HUES48 (cell line): ENCODE measurements around the gene CPEB3.

Experiments
- H3K27ac ChIP-seq: one replicate; pipeline ENCODE4 v1.7.0; 2013; ENCODE audit warnings: low read depth, low read length, inconsistent platforms
- H3K27me3 ChIP-seq: 2 replicates; pipeline ENCODE4 v1.6.1; 2013; ENCODE audit warnings: mild to moderate bottlenecking, low read length; ENCODE audit not compliant: control insufficient read depth, insufficient read depth
- H3K36me3 ChIP-seq: 2 replicates; pipeline ENCODE4 v1.6.1; 2013; ENCODE audit warnings: low read length; ENCODE audit not compliant: control insufficient read depth, insufficient read depth
- H3K4me1 ChIP-seq: 2 replicates; pipeline ENCODE4 v1.6.1; 2013; ENCODE audit warnings: mild to moderate bottlenecking, low read length; ENCODE audit not compliant: control insufficient read depth, insufficient read depth
- H3K4me3 ChIP-seq: 2 replicates; pipeline ENCODE4 v1.5.1; 2013; ENCODE audit warnings: mild to moderate bottlenecking, low read depth, low read length
- H3K9ac ChIP-seq: 2 replicates; pipeline ENCODE4 v1.6.1; 2013; ENCODE audit warnings: mild to moderate bottlenecking, low read depth, low read length, moderate library complexity
- H3K9me3 ChIP-seq: 2 replicates; pipeline ENCODE4 v1.6.1; 2013; ENCODE audit warnings: low read length; ENCODE audit not compliant: control insufficient read depth, insufficient read depth

The CPEB3 gene

GRCh38 chr10:92102601-92103213, 188.2 kb downstream of the CPEB3 start:
- no peaks in the 10 kb centered on the region for H3K27me3 ChIP-seq
- peaks cover 7% of the 10 kb centered on the region for H3K4me1 ChIP-seq
- H3K9ac ChIP-seq = no peak overlapping the region
- no peak overlapping the region for H3K27ac ChIP-seq
- no peaks in the 10 kb centered on the region for H3K9me3 ChIP-seq
- no peak overlapping the region for H3K4me3 ChIP-seq
- no peaks in the 10 kb centered on the region for H3K36me3 ChIP-seq

- Histone ChIP-seq H3K36me3 (no peaks in the 10 kb centered on the region), H3K4me1 (peaks cover 19% of the 10 kb centered on the region), H3K4me3 (no peak overlapping the region), H3K27me3 (no peaks in the 10 kb centered on the region), H3K27ac (no peak overlapping the region), H3K9ac (no peak overlapping the region), H3K9me3 (no peaks in the 10 kb centered on the region)
These were observed 195.9 kb downstream of the CPEB3 start for GRCh38 chr10:92094960-92095359.

DNA sequence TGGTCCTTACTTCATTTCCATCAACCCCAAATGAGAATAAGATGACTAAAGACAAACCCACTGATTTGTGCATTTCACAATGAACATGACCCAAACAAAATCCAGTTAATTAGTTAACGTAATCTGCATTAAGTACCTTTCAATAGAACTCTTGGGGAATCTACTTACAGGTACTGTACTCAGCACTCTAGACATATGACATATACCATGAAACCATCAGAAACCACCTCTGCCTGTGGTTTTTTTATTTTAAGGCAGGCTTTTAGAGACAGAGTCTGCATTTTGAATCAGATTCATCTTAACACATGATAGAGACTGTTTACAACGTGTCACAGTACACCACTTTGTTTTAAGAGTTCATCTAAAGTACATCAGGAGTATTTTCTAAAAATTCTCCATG, 198.9 kb downstream of the CPEB3 start:
- H3K9me3 ChIP-seq = no peaks in the 10 kb centered on the region
- H3K36me3 ChIP-seq = no peaks in the 10 kb centered on the region
- H3K27ac ChIP-seq = peak overlapping the region; percentile 44
- no peak overlapping the region for H3K4me3 ChIP-seq
- H3K27me3 ChIP-seq = no peaks in the 10 kb centered on the region
- H3K9ac ChIP-seq = no peak overlapping the region
- peaks cover 25% of the 10 kb centered on the region for H3K4me1 ChIP-seq

DNA sequence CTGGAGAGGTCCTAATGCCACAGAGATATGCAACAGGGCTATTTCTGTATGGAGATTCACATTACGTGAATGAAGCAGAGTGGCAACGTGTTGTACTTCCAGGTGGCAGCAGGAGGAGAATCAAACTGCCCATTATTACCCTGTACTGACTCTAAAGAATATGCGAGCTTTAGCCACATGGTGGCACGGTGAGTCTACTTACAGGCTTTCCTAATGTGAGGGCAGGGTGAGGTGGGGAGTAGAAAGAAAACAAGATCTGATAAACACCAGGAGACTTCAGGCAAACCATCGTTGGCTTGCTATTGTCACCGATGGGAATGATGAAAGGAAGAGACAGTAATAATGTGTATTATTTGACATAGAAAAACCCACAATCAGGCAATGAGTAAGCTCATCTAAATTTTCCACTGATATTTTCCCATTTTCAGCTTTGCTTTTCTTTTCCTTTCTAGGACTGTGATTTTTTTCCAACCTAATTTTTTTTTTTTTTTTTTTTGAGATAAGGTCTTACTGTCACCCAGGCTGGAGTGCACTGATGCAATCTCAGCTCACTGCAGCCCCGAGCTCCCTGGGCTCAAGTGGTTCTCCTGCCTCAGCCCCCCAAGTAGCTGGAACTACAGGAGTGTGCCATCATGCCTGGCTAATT, 203.0 kb downstream of the CPEB3 start:
- no peaks in the 10 kb centered on the region for H3K36me3 ChIP-seq
- H3K4me1 ChIP-seq = peaks cover 20% of the 10 kb centered on the region
- H3K27ac ChIP-seq = no peak overlapping the region
- H3K4me3 ChIP-seq = no peak overlapping the region
- H3K9ac ChIP-seq = no peak overlapping the region
- H3K9me3 ChIP-seq = no peaks in the 10 kb centered on the region
- H3K27me3 ChIP-seq = no peaks in the 10 kb centered on the region

DNA sequence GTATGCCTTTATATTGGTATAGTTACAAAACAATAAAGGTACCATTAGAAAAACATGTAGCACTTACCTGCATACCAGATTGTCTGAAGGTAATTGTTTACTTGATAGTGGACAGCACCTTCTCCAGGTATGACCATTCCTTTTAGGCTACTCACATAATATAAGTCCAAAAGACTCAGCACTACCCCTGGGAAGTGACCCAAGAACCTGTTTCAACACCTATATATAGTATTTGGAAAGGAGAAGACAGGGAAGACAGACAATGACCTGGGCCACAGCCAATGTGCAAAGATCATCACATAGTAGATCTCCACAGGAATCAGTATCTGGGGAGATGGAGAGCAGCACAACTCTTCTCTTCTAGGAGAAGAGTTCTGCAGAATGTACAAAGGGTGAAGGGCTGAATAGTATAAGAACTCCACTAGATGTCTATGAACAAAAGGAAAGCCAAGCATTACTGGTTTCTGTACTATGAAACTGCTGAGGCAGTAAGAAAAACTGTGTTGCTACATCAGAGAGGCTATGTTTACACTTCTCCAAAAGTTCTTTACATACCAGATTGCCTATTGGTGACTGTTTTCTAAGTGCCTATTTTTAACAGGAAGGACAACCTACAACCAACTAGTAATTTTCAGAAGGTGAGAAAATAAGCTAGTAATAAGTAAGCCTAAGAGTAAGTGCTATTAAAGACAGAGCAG, 208.1 kb downstream of the CPEB3 start:
- Histone ChIP-seq H3K4me3 (no peak overlapping the region), H3K9ac (no peak overlapping the region)

DNA sequence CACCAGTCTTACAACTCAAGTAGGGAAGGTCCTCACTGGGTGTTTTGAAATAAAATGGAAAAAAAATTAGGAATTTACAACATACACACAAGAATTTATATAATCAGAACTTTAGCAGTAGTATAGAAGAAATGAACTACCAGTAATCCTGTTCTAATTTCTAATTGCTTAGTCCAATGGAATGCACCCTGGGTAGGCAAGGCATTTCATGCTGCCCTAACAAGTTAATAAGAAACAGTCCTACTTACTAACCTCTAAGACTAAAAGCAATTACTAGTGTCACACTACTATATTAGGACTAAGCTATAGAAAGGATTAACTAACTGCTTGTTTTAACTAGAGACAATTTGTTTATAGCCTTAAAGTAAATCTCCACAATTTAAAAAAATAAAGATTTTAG, 209.2 kb downstream of the CPEB3 start:
- Histone ChIP-seq H3K36me3 (no peaks in the 10 kb centered on the region), H3K4me1 (no peaks in the 10 kb centered on the region), H3K9me3 (no peaks in the 10 kb centered on the region), H3K4me3 (no peak overlapping the region), H3K27ac (no peak overlapping the region), H3K9ac (no peak overlapping the region), H3K27me3 (no peaks in the 10 kb centered on the region)

More for the DNA sequence above, 208.1 kb downstream of the CPEB3 start:
- Histone ChIP-seq H3K36me3 (no peaks in the 10 kb centered on the region), H3K4me1 (no peaks in the 10 kb centered on the region), H3K27me3 (no peaks in the 10 kb centered on the region), H3K9me3 (no peaks in the 10 kb centered on the region), H3K27ac (no peak overlapping the region)

DNA sequence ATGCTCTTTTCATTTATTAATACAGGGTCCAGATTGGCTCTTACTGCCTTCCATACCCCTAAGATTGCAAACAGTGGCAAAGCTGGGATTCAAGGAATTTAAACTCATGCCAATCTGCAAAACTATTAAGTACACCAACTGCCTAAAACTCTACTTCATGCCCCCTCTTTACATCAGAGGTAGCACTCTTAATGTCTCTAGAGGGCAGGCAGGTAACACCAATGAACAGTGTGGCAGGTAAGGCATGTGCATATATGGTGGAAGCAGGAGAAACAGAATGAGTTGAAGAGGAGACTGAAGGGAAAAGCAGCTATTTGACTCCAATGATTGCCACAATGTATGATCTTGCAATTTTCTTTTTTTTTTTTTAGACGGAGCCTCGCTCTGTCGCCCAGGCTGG, 210.6 kb downstream of the CPEB3 start:
- Histone ChIP-seq H3K9ac (no peak overlapping the region), H3K36me3 (no peaks in the 10 kb centered on the region), H3K27ac (no peak overlapping the region), H3K27me3 (no peaks in the 10 kb centered on the region), H3K4me3 (no peak overlapping the region), H3K4me1 (no peaks in the 10 kb centered on the region), H3K9me3 (no peaks in the 10 kb centered on the region)

DNA sequence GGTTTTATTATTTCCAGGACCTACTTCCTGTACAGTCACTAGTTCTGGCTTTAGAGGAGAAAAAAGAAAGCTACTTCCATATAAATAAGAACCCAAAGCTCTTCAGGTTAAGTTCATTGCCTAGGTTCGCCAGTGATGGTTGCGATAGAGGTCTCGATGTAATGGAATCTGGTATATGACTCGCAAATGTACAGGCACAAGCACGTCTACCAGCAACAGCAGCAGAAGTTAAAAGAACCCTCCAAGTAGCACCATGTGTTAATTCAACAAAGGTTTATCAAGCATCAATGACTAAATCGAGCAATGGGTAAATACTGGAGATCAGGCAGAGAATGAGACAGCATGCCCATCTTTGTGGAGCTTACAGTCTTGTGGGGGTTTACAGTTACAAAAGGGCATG, 211.9 kb downstream of the CPEB3 start:
- Histone ChIP-seq H3K27ac (no peak overlapping the region), H3K9ac (no peak overlapping the region), H3K36me3 (no peaks in the 10 kb centered on the region), H3K9me3 (no peaks in the 10 kb centered on the region), H3K27me3 (no peaks in the 10 kb centered on the region), H3K4me1 (no peaks in the 10 kb centered on the region), H3K4me3 (no peak overlapping the region)

GRCh38 chr10:92076722-92077121, 214.2 kb downstream of the CPEB3 start:
- Histone ChIP-seq H3K4me1 (no peaks in the 10 kb centered on the region), H3K9ac (no peak overlapping the region), H3K36me3 (no peaks in the 10 kb centered on the region), H3K4me3 (no peak overlapping the region), H3K27me3 (no peaks in the 10 kb centered on the region), H3K9me3 (no peaks in the 10 kb centered on the region), H3K27ac (no peak overlapping the region)

DNA sequence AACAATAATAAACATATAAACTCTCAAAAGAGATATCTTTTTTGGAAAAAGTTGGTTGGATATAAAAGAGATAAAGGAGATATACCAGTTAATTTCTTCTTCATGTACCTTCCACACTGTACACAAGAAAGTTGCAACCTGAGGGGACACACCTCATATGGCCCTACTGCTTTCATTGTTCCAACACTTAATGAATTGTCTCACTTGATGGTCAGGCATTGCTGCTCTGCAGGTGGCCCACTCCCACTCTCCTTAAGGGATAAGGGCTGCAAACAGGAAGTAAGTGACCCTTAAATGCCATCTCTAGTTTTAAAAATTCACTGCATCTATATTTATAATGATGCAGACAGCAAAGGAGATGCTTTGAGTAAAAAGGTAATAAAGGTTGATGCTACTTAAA, 215.0 kb downstream of the CPEB3 start:
- H3K27me3 ChIP-seq = no peaks in the 10 kb centered on the region
- no peaks in the 10 kb centered on the region for H3K4me1 ChIP-seq
- H3K9ac ChIP-seq = no peak overlapping the region
- no peaks in the 10 kb centered on the region for H3K9me3 ChIP-seq
- H3K27ac ChIP-seq = no peak overlapping the region
- H3K4me3 ChIP-seq = no peak overlapping the region
- no peaks in the 10 kb centered on the region for H3K36me3 ChIP-seq

DNA sequence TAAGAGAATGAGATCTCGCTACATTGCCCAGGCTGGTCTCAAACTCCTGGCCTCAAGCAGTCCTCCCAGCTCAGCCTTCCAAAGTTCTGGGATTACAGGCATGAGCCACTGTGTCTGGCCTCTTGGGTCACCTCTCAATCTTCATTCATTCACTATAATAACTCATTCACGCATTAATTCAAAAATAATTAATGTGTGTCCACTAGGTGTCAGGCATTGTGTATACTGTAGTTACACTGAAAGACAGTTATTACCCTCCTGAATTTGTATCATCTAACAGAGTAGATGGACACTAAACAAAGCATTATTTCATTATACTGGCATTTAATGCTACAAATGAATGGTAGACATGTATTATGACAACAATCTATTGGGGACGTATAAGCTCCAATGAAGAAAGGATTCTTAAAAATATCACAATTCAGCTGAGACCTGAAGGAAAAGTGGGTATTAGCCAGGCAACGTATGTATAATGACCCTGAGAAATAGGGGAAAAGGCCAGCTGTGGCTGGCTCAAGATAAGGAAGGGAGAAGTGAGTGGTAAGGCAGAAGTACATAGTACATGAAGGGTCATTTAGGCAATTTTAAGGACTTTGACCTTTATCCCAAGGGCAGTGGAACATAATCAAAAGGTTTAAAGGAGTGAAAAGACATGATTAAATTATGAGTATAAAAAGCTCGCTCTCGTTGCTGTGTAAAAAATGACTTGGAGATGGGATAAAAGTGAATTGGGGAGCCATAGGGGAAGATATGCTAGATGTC, 216.6 kb downstream of the CPEB3 start:
- H3K9me3 ChIP-seq = no peaks in the 10 kb centered on the region
- no peaks in the 10 kb centered on the region for H3K36me3 ChIP-seq
- no peak overlapping the region for H3K9ac ChIP-seq

More for the DNA sequence above, 216.6 kb downstream of the CPEB3 start:
- Histone ChIP-seq H3K4me3 (no peak overlapping the region), H3K27ac (no peak overlapping the region), H3K4me1 (no peaks in the 10 kb centered on the region), H3K27me3 (no peaks in the 10 kb centered on the region)
